Smooth muscle cell (in vitro differentiated cells): ENCODE results near the gene ADH1B. TPM values are rescaled to one million over a fixed set of nuclear protein-coding genes. Genes with fewer than 3 reads are reported as not detected.
"Not testable (repeated sequence)": the region's sequence is repeated elsewhere in the genome, so short reads cannot be mapped to it uniquely, and the experiment has no call there.

Experiments
- DNase-seq: peaks from one replicate; lab custom pipeline; 2025; ENCODE audit not compliant: unreplicated experiment; lab: John Stamatoyannopoulos, UW
- H2AFZ ChIP-seq: fragments of 200-600 bp; sonication (generic); 2 replicates; pipeline ENCODE4 v1.6.0; 2016; ENCODE audit warnings: antibody characterized with exemption, low read depth, mild to moderate bottlenecking
- H3F3A ChIP-seq: fragments of 200-600 bp; sonication (generic); 2 replicates; pipeline ENCODE4 v1.6.0; 2017; ENCODE audit warnings: antibody characterized with exemption, low read depth
- H3K27ac ChIP-seq: fragments of 200-600 bp; sonication (generic); 2 replicates; pipeline ENCODE4 v1.5.1; 2016; ENCODE audit warnings: low read depth, mild to moderate bottlenecking
- H3K27me3 ChIP-seq: fragments of 200-600 bp; sonication (generic); 2 replicates; pipeline ENCODE4 v1.6.1; 2016; ENCODE audit warnings: low read depth, mild to moderate bottlenecking
- H3K36me3 ChIP-seq: fragments of 200-600 bp; sonication (generic); 2 replicates; pipeline ENCODE4 v1.5.1; 2016; ENCODE audit warnings: low read depth
- H3K4me1 ChIP-seq: fragments of 200-600 bp; sonication (generic); 2 replicates; pipeline ENCODE4 v1.5.1; 2016; ENCODE audit warnings: low read depth
- H3K4me2 ChIP-seq: fragments of 200-600 bp; sonication (generic); 2 replicates; pipeline ENCODE4 v1.6.0; 2016; ENCODE audit warnings: mild to moderate bottlenecking
- H3K4me3 ChIP-seq: fragments of 200-600 bp; sonication (generic); 2 replicates; pipeline ENCODE4 v1.5.1; 2016; ENCODE audit warnings: mild to moderate bottlenecking
- H3K79me2 ChIP-seq: fragments of 200-600 bp; sonication (generic); 2 replicates; pipeline ENCODE4 v1.6.0; 2016; ENCODE audit warnings: low read depth, mild to moderate bottlenecking
- H3K9ac ChIP-seq: fragments of 200-600 bp; sonication (generic); 2 replicates; pipeline ENCODE4 v1.6.0; 2016; ENCODE audit warnings: low read depth
- H3K9me3 ChIP-seq: fragments of 200-600 bp; sonication (generic); replicated peaks from 2 replicates; pipeline ENCODE4 v1.5.1; 2016; ENCODE audit warnings: low read depth
- H4K20me1 ChIP-seq: fragments of 200-600 bp; sonication (generic); 2 replicates; pipeline ENCODE4 v1.6.0; 2016; ENCODE audit warnings: low read depth
- WGBS: methylation state at CpG from one replicate; pipeline ENCODE4 v1.1.7; 2016; ENCODE audit warnings: low lambda C conversion rate; 5-methylcytosine and 5-hydroxymethylcytosine counted together
- polyA plus RNA-seq: library from polyadenylated mRNA; unstranded; fragments of >200 nt; fragmentation: Nextera tagmentation; extraction: Ambion mirVana; gene quantifications from 2 replicates; pipeline ENCODE4 v1.2.1, GENCODE V29; 2016
- total RNA-seq: library from RNA; depleted of rRNA; stranded (reverse); fragments of >200 nt; gene quantifications from 2 replicates; pipeline ENCODE4 v1.2.3, GENCODE V29; 2014
- TF ChIP-seq, protein P1 (sequence below): fragments of 200-600 bp; sonication (generic); IDR thresholded peaks from 2 replicates; pipeline ENCODE4 v1.5.1; 2017; ENCODE audit warnings: borderline replicate concordance, mild to moderate bottlenecking, antibody characterized with exemption; ENCODE audit not compliant: insufficient read depth, poor library complexity, severe bottlenecking

The ADH1B gene
- total and polyA plus RNA-seq, 2 experiments from 2014 or later, result not detected

- Histone ChIP-seq H3K27ac (no peak overlapping the region), H3K79me2 (no peaks in the 10 kb centered on the region), H3K4me2 (no peak overlapping the region), H3K4me3 (no peak overlapping the region), H4K20me1 (no peaks in the 10 kb centered on the region), H3F3A (no peaks in the 10 kb centered on the region), H3K36me3 (no peaks in the 10 kb centered on the region), H3K9me3 (no peaks in the 10 kb centered on the region), H3K27me3 (no peaks in the 10 kb centered on the region), H2AFZ (no peak overlapping the region), H3K9ac (no peak overlapping the region), H3K4me1 (no peaks in the 10 kb centered on the region)
- WGBS, result 89% methylated on average over 1 of the region's 1 CpG
- TF ChIP-seq, protein P1, sequence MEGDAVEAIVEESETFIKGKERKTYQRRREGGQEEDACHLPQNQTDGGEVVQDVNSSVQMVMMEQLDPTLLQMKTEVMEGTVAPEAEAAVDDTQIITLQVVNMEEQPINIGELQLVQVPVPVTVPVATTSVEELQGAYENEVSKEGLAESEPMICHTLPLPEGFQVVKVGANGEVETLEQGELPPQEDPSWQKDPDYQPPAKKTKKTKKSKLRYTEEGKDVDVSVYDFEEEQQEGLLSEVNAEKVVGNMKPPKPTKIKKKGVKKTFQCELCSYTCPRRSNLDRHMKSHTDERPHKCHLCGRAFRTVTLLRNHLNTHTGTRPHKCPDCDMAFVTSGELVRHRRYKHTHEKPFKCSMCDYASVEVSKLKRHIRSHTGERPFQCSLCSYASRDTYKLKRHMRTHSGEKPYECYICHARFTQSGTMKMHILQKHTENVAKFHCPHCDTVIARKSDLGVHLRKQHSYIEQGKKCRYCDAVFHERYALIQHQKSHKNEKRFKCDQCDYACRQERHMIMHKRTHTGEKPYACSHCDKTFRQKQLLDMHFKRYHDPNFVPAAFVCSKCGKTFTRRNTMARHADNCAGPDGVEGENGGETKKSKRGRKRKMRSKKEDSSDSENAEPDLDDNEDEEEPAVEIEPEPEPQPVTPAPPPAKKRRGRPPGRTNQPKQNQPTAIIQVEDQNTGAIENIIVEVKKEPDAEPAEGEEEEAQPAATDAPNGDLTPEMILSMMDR, result no peak
- DNase-seq, result no peak
Measured at GRCh38 chr4:99356992-99357391, 35.8 kb upstream of the ADH1B start.

- not testable (repeated sequence) for H3K27me3 ChIP-seq, H3K4me2 ChIP-seq, DNase-seq, H3K36me3 ChIP-seq, H3K79me2 ChIP-seq, H3K4me3 ChIP-seq, H3F3A ChIP-seq, H3K9me3 ChIP-seq, H3K27ac ChIP-seq, H3K9ac ChIP-seq, H4K20me1 ChIP-seq, H3K4me1 ChIP-seq, H2AFZ ChIP-seq
- 71% methylated on average over 10 of the region's 10 CpGs for WGBS
Measured at GRCh38 chr4:99356149-99356548, 34.9 kb upstream of the ADH1B start.

GRCh38 chr4:99352602-99353537 lies 31.7 kb upstream of the ADH1B start, which contains the start of gene ADH1C:
Gene ADH1C (minus strand): TSS chr4:99352746. CDS start chr4:99352675, 71 bp downstream.
- Histone ChIP-seq H2AFZ (no peak within 1 kb of the TSS), H3K36me3 (no peaks in the 10 kb centered on the region), H3K4me1 (no peaks in the 10 kb centered on the region), H3K4me3 (peak within 1 kb of the TSS; percentile 18), H3K27me3 (no peaks in the 10 kb centered on the region), H3K9me3 (no peaks in the 10 kb centered on the region), H3K79me2 (no peaks in the 10 kb centered on the region), H4K20me1 (no peaks in the 10 kb centered on the region), H3F3A (no peaks in the 10 kb centered on the region), H3K27ac (no peak within 1 kb of the TSS), H3K4me2 (no peak within 1 kb of the TSS), H3K9ac (no peak within 1 kb of the TSS)
- WGBS, result 87% methylated on average over 10 of the region's 10 CpGs
- TF ChIP-seq, protein P1, result no peak
- DNase-seq, result no peak

DNA sequence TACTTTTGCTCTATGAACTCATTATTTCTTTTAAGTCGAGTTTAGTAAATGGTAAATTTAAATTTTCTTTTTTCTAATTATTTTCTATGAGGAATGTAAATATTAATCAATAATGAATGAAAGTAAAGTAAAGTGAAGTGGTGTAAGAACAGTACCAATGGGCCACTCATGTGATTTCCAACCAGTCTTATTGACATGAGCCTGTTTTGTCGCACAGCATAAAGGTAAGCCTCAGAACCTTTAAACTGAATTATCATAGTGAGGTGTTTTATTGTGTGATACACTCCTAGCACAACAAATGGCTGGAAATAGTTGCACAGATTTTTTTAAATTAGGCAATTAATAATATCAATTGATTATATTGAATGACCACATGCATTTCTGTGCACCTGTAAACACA lies 30.3 kb upstream of the ADH1B start:
- no peak overlapping the region for H2AFZ ChIP-seq
- TF ChIP-seq, protein P1, result no peak
- no peak overlapping the region for H3K9ac ChIP-seq
- no peaks in the 10 kb centered on the region for H3K27me3 ChIP-seq
- H3K27ac ChIP-seq, result no peak overlapping the region
- no peak overlapping the region for H3K4me2 ChIP-seq
- no peak for DNase-seq
- 79% methylated on average over 2 of the region's 2 CpGs for WGBS
- no peaks in the 10 kb centered on the region for H3K36me3 ChIP-seq
- H3K4me3 ChIP-seq, result no peak overlapping the region
- H3F3A ChIP-seq, result no peaks in the 10 kb centered on the region
- no peaks in the 10 kb centered on the region for H3K9me3 ChIP-seq
- no peaks in the 10 kb centered on the region for H3K4me1 ChIP-seq
- H3K79me2 ChIP-seq, result no peaks in the 10 kb centered on the region
- no peaks in the 10 kb centered on the region for H4K20me1 ChIP-seq
